Measurements from ENCODE around the gene SEPTIN12. TPM values are rescaled to one million over a fixed set of nuclear protein-coding genes. Genes with fewer than 3 reads are reported as not detected.
"Not testable (repeated sequence)": the region's sequence is repeated elsewhere in the genome, so short reads cannot be mapped to it uniquely, and the experiment has no call there.

SEPTIN12 gene
- polyA plus RNA-seq, 1 experiment, result not detected

GRCh38 chr16:4746215-4746614 is 41.9 kb downstream of the SEPTIN12 start:
- POLR2A ChIA-PET, result no interaction called here
- H3K36me3 ChIP-seq (ENCODE audit: control insufficient read depth, insufficient read depth, low read length), result peaks cover 6% of the 10 kb centered on the region; the same call in 1 of the 2 replicates
- no peak for TF ChIP-seq CTCF (IDR thresholded peaks at IDR 0.05; ENCODE audit: insufficient read depth, low read depth, low read length)
- DNase-seq (ENCODE audit: low read depth), result no peak
- no peak overlapping the region for H3K4me3 ChIP-seq (ENCODE audit: low read depth, low read length)
- no peaks in the 10 kb centered on the region for H3K27me3 ChIP-seq (ENCODE audit: control insufficient read depth, insufficient read depth, low read length)
- CTCF ChIA-PET, result interaction anchor here (1.8 kb wide), 1 partner anchor 11 kb away, joined by 5 read pairs; no protein-coding TSS in a partner anchor

- Histone ChIP-seq H3K4me3 (ENCODE audit: low read depth, low read length) (no peak overlapping the region), H3K36me3 (ENCODE audit: control insufficient read depth, insufficient read depth, low read length) (peaks cover 2% of the 10 kb centered on the region; the same call in 1 of the 2 replicates), H3K27me3 (ENCODE audit: control insufficient read depth, insufficient read depth, low read length) (no peaks in the 10 kb centered on the region)
- POLR2A ChIA-PET, result no interaction called here
- TF ChIP-seq CTCF (IDR thresholded peaks at IDR 0.05; ENCODE audit: insufficient read depth, low read depth, low read length), result no peak
- no peak for DNase-seq (ENCODE audit: low read depth)
- CTCF ChIA-PET, result no interaction called here
Observed at GRCh38 chr16:4745274-4745569, 42.9 kb downstream of the SEPTIN12 start.

DNA sequence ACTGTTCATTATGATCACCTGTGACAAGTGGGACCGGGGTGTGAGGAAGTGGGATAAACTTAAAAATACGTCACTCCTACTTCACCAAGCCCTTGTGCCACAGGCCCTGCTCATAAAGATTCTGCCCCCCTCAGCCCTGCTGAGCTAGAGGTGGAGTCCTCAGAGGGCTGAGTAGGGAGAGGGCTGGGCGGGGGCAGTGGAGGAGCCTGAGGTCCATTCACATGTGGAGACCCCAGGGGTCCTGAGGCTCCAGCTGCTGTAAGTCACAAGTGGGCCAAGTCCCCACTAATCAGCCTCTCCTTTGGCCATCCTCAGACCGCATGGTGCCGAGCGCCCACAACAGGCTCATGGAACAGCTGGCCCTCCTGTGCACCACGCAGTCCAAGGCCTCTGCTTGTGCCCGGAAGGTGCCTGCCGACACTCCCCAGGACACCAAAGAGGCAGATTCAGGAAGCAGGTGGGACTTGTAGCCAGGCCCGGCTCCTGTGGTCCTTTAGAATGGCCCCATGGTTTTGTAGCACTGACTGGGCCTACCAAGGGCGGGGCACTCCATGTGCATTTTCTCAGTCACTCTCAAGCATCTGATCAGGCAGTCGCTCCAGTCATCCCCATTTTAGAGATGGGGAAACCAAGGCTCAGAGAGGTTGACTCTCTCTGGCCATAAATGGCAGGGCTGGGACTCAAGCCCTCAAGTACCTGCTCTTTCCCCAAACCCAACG is 43.4 kb downstream of the SEPTIN12 start:
- ChIA-PET CTCF (interaction anchor here (0.7 kb wide), 1 partner anchor 235 kb away, joined by 3 read pairs; no protein-coding TSS in a partner anchor), POLR2A (no interaction called here)
- Histone ChIP-seq H3K27me3 (ENCODE audit: control insufficient read depth, insufficient read depth, low read length) (no peaks in the 10 kb centered on the region), H3K36me3 (ENCODE audit: control insufficient read depth, insufficient read depth, low read length) (no peaks in the 10 kb centered on the region; the same call in 1 of the 2 replicates), H3K4me3 (ENCODE audit: low read depth, low read length) (no peak overlapping the region)
- TF ChIP-seq CTCF (IDR thresholded peaks at IDR 0.05; ENCODE audit: insufficient read depth, low read depth, low read length), result no peak
- DNase-seq (ENCODE audit: low read depth), result no peak

GRCh38 chr16:4743226-4743878 is 44.8 kb downstream of the SEPTIN12 start:
- CTCF ChIA-PET, result no interaction called here
- Histone ChIP-seq H3K27me3 (ENCODE audit: control insufficient read depth, insufficient read depth, low read length) (no peaks in the 10 kb centered on the region), H3K4me3 (ENCODE audit: low read depth, low read length) (no peak overlapping the region), H3K36me3 (ENCODE audit: control insufficient read depth, insufficient read depth, low read length) (no peaks in the 10 kb centered on the region; the same call in 1 of the 2 replicates)
- no peak for TF ChIP-seq CTCF (IDR thresholded peaks at IDR 0.05; ENCODE audit: insufficient read depth, low read depth, low read length)
- POLR2A ChIA-PET, result no interaction called here
- DNase-seq (ENCODE audit: low read depth), result no peak

DNA sequence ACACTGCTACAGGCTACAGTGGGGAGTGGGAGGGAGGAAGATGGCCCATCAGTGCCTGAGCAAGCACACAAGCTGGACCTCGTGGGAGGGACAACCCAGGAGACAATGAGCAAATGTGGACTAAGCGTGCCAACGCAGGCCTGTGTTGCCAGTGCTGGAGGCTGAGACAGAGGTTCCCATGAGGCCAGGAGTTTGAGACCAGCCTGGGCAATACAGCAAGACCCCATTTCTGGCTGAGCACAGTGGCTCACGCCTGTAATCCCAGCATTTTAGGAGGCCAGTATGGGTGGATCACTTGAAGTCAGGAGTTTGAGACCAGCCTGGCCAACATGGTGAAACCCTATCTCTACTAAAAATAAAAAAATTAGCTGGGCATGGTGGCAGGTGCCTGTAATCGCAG is 49.8 kb downstream of the SEPTIN12 start:
- H3K27me3 ChIP-seq (ENCODE audit: control insufficient read depth, insufficient read depth, low read length); DNase-seq (ENCODE audit: low read depth); CTCF ChIA-PET; POLR2A ChIA-PET; H3K4me3 ChIP-seq (ENCODE audit: low read depth, low read length); H3K36me3 ChIP-seq (ENCODE audit: control insufficient read depth, insufficient read depth, low read length): not testable (repeated sequence)

Measured in BJ (cell line).